Inflammatory macrophage treated with lipopolysaccharide for 4 hours (primary cell): ENCODE data around the gene SDHD.

Experiments
- DNase-seq: peaks from one replicate; pipeline ENCODE4 v3.0.0-alpha.2; 2020

The SDHD gene

DNA sequence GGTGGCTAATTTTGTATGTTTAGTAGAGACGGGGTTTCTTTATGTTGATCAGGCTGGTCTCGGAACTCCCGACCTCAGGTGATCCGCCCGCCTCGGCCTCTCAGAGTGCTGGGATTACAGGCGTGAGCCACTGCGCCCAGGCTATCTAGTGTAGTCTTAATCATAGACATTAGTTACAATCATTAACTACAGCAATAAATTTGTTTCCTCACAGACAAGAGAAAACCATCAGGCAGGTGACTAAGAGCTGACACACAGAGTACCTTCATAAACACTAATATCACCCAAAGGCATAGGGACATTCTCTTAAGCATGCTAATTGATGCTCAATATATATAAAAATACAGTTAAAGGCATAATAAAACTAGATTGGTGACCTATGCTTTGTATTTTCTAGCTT lies 19.4 kb downstream of the SDHD start:
- DNase-seq: no peak

- DNase-seq: peak; percentile 72
These were observed 27.1 kb downstream of the SDHD start for GRCh38 chr11:112113539-112114457.

GRCh38 chr11:112114460-112114859 lies 27.8 kb downstream of the SDHD start:
- no peak for DNase-seq

GRCh38 chr11:112115386-112115785 lies 28.7 kb downstream of the SDHD start:
- no peak for DNase-seq

DNA sequence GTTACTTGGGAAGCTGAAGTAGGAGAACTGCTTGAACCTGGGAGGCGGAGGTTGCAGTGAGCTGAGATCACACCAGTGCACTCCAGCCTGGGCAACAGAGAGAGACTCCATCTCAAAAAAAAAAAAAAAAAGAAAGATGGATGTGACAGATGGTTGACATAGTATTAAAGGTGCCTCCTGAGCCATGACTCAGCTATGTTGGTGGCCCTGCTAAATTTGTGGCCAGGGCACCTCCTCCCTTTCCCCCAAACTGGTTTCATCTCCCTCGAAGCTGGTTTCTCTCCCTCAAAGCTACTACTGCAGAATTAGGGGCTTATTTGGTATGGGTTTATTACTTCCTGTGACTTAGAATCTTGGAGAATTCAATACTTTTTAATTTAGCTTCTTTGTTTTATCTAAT lies 31.5 kb downstream of the SDHD start:
- no peak for DNase-seq

GRCh38 chr11:112121981-112122615 lies 35.4 kb downstream of the SDHD start:
- peak; percentile 85 for DNase-seq

DNA sequence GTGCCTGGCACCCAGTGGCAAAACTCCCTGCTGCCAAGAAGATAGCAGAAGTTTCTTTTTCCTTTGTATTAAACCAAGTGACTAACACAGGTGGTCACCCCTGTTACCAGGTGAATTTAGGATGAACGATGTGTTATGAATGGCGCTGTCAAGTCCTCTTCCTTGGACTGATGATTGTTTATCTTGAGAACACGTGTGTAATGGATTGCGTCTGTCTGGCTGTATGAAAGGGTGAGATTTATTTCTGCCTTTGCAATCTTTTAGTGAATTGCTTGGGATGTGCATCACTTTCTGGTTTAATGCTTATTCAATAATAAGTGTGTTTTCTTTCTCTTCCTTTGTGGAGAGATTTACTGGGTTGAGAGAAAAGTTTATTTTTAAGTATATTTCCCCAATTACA lies 36.5 kb downstream of the SDHD start:
- no peak for DNase-seq

GRCh38 chr11:112127056-112127455 lies 40.4 kb downstream of the SDHD start:
- no peak for DNase-seq

DNA sequence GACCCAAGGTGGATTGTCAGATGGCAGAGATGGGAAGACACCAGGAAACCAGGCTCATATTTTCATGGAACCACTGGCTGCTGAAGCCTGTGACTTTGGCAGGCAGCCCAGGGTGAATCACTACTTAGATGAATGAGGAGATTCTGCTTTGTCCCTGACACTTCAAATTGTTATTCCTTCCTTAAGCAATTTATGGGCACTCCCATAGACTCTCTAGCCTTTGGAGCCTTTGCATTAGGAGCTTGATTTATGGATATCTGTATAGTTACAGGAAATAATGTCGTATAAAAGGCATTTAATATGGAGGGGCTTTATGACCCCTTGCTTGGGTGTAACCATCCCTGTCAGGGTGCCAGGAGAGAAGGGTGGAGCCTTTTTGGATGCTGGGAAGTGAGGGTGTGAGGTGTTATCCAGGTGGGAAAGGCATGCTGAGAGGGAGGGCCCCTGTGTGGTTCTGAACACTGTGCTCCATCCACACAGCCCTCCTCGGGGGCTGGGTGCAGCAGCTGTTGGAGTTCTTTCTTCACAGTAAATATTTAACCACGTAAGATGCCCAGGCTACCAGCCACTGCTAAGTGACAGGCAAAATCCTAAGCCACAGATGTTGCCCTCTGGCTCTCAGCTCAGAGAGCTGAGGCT lies 41.9 kb downstream of the SDHD start:
- DNase-seq: peak; percentile 19

- DNase-seq: peak; percentile 85
These were observed 43.0 kb downstream of the SDHD start for GRCh38 chr11:112129656-112130055.

GRCh38 chr11:112132737-112133136 lies 46.1 kb downstream of the SDHD start:
- peak; percentile 16 for DNase-seq

DNA sequence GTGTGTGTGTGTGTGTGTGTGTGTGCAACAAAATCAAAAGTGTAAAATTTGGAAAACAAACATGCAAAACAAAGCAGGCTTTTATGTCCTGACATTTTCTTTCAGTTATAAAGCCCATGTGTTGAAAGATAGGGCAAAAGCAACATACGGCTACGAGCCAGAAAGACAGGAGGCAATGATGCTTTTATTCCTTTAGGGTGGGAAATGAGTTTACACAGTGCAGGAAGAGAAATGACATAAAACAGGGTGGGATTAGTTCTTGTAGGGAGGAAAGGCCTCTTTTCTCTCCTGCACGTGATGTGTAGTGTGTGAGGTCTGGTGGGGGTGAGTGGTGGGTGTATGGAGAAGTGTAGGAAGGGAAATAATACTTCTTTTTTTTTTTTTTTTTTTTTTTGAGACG lies 47.8 kb downstream of the SDHD start:
- DNase-seq: peak; percentile 17

- no peak for DNase-seq
These were observed 56.9 kb downstream of the SDHD start for GRCh38 chr11:112143597-112143996.
